Measurements from ENCODE around the gene CYP4F2.
"Not testable (repeated sequence)": the region's sequence is repeated elsewhere in the genome, so short reads cannot be mapped to it uniquely, and the experiment has no call there.

Gene CYP4F2

DNA sequence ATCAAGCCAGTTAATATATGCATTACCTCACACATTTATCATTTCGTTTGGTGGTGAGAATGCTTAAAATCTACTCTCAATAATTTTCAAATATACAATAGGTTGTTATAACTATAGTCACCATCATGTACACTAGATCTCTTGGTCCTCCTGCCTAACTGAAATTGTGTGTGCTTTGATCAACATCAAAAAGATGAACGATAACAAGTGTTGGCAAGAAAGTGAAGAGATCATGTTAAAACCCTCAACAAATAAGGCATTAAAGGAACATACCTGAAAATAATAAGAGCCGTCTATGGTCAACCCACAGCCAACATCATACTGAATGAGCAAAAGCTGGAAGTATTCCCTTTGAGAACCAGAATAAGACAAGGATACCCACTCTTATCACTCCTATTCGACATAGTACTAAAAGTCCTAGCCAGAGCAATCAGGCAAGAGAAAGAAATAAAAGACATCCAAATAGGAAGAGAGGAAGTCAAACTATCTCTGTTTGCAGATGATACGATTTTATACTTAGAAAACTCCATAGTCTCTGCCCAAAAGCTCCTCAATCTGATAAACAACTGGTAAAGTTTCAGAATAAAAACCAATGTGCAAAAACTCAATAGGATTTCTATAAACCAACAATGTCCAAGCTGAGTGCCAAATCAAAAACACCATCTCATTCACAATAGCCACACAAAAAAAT is 54.5 kb downstream of the CYP4F2 start:
- no peak for DNase-seq

- DNase-seq, result no peak
These were observed 55.9 kb downstream of the CYP4F2 start for GRCh38 chr19:15841875-15842569.

GRCh38 chr19:15840833-15841232 is 57.0 kb downstream of the CYP4F2 start:
- DNase-seq, result no peak

DNA sequence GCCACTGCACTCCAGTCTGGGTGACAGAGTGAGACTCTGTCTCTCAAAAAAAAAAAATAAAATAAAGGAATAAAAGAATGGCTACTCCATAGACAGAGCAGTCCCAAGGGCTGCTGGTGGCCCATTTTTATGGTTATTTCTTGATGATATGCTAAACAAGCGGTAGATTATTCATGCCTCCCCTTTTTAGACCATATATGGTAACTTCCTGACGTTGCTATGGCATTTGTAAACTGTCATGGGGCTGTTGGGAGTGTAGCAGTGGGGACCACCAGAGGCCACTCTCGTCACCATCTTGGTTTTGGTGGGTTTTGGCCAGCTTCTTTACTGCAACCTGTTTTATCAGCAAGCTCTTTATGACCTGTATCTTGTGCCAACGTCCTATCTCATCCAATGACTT is 58.0 kb downstream of the CYP4F2 start:
- not testable (repeated sequence) for DNase-seq

DNA sequence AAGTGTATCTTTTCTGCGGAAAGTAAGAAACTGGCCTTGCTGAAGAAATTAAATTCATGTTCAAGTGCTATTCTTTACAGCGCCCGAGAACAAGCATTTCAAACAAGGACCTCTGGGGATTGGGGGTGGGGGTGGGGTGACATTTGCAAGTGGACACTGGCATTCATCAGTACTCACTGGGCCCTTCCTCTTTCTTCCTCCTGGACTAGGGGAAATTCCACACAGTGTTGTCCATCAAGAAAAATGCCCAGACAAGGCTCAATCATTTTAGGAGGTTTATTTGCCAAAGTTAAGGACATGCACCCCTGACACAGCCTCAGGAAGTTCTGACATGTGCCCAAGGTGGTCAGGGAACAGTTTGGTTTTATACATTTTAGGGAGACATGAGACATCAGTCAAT is 59.5 kb downstream of the CYP4F2 start:
- DNase-seq, result no peak

- DNase-seq, result peak; percentile 74
These were observed 60.6 kb downstream of the CYP4F2 start for GRCh38 chr19:15837221-15837731.

GRCh38 chr19:15836330-15837220 is 61.3 kb downstream of the CYP4F2 start:
- DNase-seq, result peak; percentile 91

GRCh38 chr19:15835565-15836329 is 62.1 kb downstream of the CYP4F2 start:
- peak; percentile 16 for DNase-seq

DNA sequence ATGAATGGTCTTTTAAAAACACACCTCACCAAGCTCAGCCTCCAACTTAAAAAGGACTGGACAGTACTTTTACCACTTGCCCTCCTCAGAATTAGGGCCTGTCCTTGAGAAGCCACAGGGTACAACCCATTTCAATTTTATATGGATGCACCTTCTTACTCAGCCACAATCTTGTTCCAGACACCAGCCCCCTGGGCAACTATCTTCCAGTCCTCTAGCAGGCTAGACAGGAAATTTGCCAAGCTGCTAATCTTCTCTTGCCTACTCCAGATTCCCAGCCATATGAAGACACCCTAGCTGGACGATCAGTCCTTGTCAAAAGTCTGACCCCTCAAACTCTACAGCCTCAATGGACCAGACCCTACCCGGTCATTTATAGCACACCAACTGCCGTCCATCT is 63.6 kb downstream of the CYP4F2 start:
- not testable (repeated sequence) for DNase-seq

GRCh38 chr19:15831626-15832025 is 66.2 kb downstream of the CYP4F2 start:
- no peak for DNase-seq

DNA sequence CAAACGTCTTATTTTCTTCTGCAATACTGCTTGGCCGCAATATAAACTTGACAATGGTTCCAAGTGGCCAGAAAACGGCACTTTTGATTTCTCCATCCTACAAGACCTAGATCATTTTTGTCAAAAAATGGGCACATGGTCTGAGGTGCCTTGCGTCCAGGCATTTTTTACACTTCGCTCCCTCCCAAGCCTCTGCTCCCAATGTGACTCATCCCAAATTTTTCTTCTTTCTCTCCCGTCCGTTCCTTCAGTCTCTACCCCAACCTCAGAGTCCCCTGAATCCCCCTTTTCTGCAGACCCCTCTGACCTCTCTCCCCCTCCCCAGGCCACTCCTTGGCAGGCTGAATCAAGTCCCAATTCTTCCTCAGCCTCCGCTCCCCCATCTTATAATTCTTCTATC is 68.1 kb downstream of the CYP4F2 start:
- no peak for DNase-seq

- DNase-seq, result no peak
These were observed 68.6 kb downstream of the CYP4F2 start for GRCh38 chr19:15829306-15829698.

GRCh38 chr19:15828611-15829305 is 69.1 kb downstream of the CYP4F2 start:
- DNase-seq, result not testable (repeated sequence)

GRCh38 chr19:15828121-15828610 is 69.7 kb downstream of the CYP4F2 start:
- no peak for DNase-seq
